Activated naive CD8-positive, alpha-beta T cell treated with anti-CD3 and anti-CD28 coated beads, Interleukin-2, amount 10 ng/mL, durations not matched to agents 7 days and 5 days (primary cell): ENCODE data around the gene ZNF362. TPM values are rescaled to one million over a fixed set of nuclear protein-coding genes. Genes with fewer than 3 reads are reported as not detected.

Source experiments
- ATAC-seq: fragments of 150-1000 bp; cut with Tn5 transposase; one replicate; pipeline ENCODE4 v1.10.0; 2021; ENCODE audit warnings: low read depth, moderate library complexity
- POLR2A ChIA-PET: fragments of 350-600 bp; sonication (Branson Sonifier 250); formaldehyde crosslinking; loops from one replicate; lab custom pipeline; 2021; ENCODE audit warnings: antibody characterized with exemption; lab: Charles Lee
- DNase-seq: peaks from one replicate; pipeline ENCODE4 v3.0.0; 2021
- H3K27ac Mint-ChIP-seq: one replicate; pipeline ENCODE4 v1.8.0; 2022; ENCODE audit warnings: mild to moderate bottlenecking, mixed read lengths
- H3K27me3 Mint-ChIP-seq: one replicate; pipeline ENCODE4 v1.8.0; 2022; ENCODE audit warnings: mild to moderate bottlenecking, moderate library complexity, mixed read lengths
- H3K36me3 Mint-ChIP-seq: one replicate; pipeline ENCODE4 v1.8.0; 2021; ENCODE audit warnings: mild to moderate bottlenecking, mixed read lengths
- H3K4me1 Mint-ChIP-seq: one replicate; pipeline ENCODE4 v1.8.0; 2021; ENCODE audit warnings: mixed read lengths
- H3K4me3 Mint-ChIP-seq: one replicate; pipeline ENCODE4 v1.8.0; 2022; ENCODE audit warnings: mild to moderate bottlenecking, moderate library complexity, mixed read lengths
- H3K9me3 Mint-ChIP-seq: one replicate; pipeline ENCODE4 v1.8.0; 2021; ENCODE audit warnings: mixed read lengths
- total RNA-seq, 2 experiments: library from RNA; stranded (reverse); gene quantifications; one replicate each; pipeline ENCODE4 v1.2.3, GENCODE V29; 2021

ZNF362 gene
- total RNA-seq, 2 experiments from 2014 or later = 18.8 to 23.1 TPM

GRCh38 chr1:33265780-33266605 lies 9.7 kb downstream of the ZNF362 start:
- Mint-ChIP-seq H3K9me3 (no peaks in the 10 kb centered on the region), H3K27me3 (no peaks in the 10 kb centered on the region), H3K4me1 (peaks cover 7% of the 10 kb centered on the region), H3K27ac (no peak overlapping the region), H3K4me3 (no peak overlapping the region), H3K36me3 (no peaks in the 10 kb centered on the region)
- POLR2A ChIA-PET = no interaction called here
- DNase-seq (no peak), ATAC-seq (no peak)

- no peak overlapping the region for H3K4me3 Mint-ChIP-seq
- no peaks in the 10 kb centered on the region for H3K9me3 Mint-ChIP-seq
- POLR2A ChIA-PET = no interaction called here
- peaks cover 3% of the 10 kb centered on the region for H3K36me3 Mint-ChIP-seq
- no peaks in the 10 kb centered on the region for H3K27me3 Mint-ChIP-seq
- DNase-seq (no peak), ATAC-seq (no peak)
- peaks cover 11% of the 10 kb centered on the region for H3K4me1 Mint-ChIP-seq
- H3K27ac Mint-ChIP-seq = no peak overlapping the region
These were observed 10.5 kb downstream of the ZNF362 start for GRCh38 chr1:33266766-33267165.

GRCh38 chr1:33267468-33268205 lies 11.3 kb downstream of the ZNF362 start:
- POLR2A ChIA-PET = no interaction called here
- Mint-ChIP-seq H3K4me3 (no peak overlapping the region), H3K36me3 (peaks cover 6% of the 10 kb centered on the region), H3K4me1 (peaks cover 16% of the 10 kb centered on the region), H3K9me3 (no peaks in the 10 kb centered on the region), H3K27me3 (no peaks in the 10 kb centered on the region), H3K27ac (no peak overlapping the region)
- ATAC-seq (no peak), DNase-seq (no peak)

GRCh38 chr1:33268457-33268856 lies 12.2 kb downstream of the ZNF362 start:
- no peaks in the 10 kb centered on the region for H3K27me3 Mint-ChIP-seq
- peaks cover 23% of the 10 kb centered on the region for H3K4me1 Mint-ChIP-seq
- POLR2A ChIA-PET = no interaction called here
- H3K36me3 Mint-ChIP-seq = peaks cover 6% of the 10 kb centered on the region
- no peaks in the 10 kb centered on the region for H3K9me3 Mint-ChIP-seq
- no peak overlapping the region for H3K27ac Mint-ChIP-seq
- ATAC-seq (no peak), DNase-seq (no peak)
- no peak overlapping the region for H3K4me3 Mint-ChIP-seq

GRCh38 chr1:33268927-33269610 lies 12.8 kb downstream of the ZNF362 start:
- peaks cover 25% of the 10 kb centered on the region for H3K4me1 Mint-ChIP-seq
- POLR2A ChIA-PET = no interaction called here

GRCh38 chr1:33269621-33270020 lies 13.3 kb downstream of the ZNF362 start:
- ATAC-seq = no peak
- POLR2A ChIA-PET = no interaction called here
- Mint-ChIP-seq H3K27me3 (no peaks in the 10 kb centered on the region), H3K4me3 (no peak overlapping the region), H3K4me1 (peaks cover 25% of the 10 kb centered on the region), H3K9me3 (no peaks in the 10 kb centered on the region), H3K36me3 (peaks cover 6% of the 10 kb centered on the region), H3K27ac (no peak overlapping the region)
- no peak for DNase-seq

More at GRCh38 chr1:33268927-33269610, 12.8 kb downstream of the ZNF362 start:
- H3K9me3 Mint-ChIP-seq = no peaks in the 10 kb centered on the region
- H3K4me3 Mint-ChIP-seq = no peak overlapping the region
- H3K27me3 Mint-ChIP-seq = no peaks in the 10 kb centered on the region
- H3K27ac Mint-ChIP-seq = no peak overlapping the region
- DNase-seq = no peak
- H3K36me3 Mint-ChIP-seq = peaks cover 6% of the 10 kb centered on the region
- ATAC-seq = no peak

- no peaks in the 10 kb centered on the region for H3K9me3 Mint-ChIP-seq
- no peaks in the 10 kb centered on the region for H3K27me3 Mint-ChIP-seq
- POLR2A ChIA-PET = no interaction called here
- ATAC-seq (no peak), DNase-seq (no peak)
- H3K27ac Mint-ChIP-seq = no peak overlapping the region
- H3K4me3 Mint-ChIP-seq = no peak overlapping the region
- H3K36me3 Mint-ChIP-seq = peaks cover 6% of the 10 kb centered on the region
- H3K4me1 Mint-ChIP-seq = peaks cover 25% of the 10 kb centered on the region
These were observed 14.1 kb downstream of the ZNF362 start for GRCh38 chr1:33270379-33270778.

GRCh38 chr1:33270808-33271465 lies 14.6 kb downstream of the ZNF362 start:
- peaks cover 25% of the 10 kb centered on the region for H3K4me1 Mint-ChIP-seq
- POLR2A ChIA-PET = no interaction called here
- no peaks in the 10 kb centered on the region for H3K27me3 Mint-ChIP-seq
- H3K27ac Mint-ChIP-seq = no peak overlapping the region
- DNase-seq (peak; percentile 7), ATAC-seq (no peak)
- H3K4me3 Mint-ChIP-seq = no peak overlapping the region
- peaks cover 6% of the 10 kb centered on the region for H3K36me3 Mint-ChIP-seq
- H3K9me3 Mint-ChIP-seq = no peaks in the 10 kb centered on the region

GRCh38 chr1:33271666-33272505 lies 15.6 kb downstream of the ZNF362 start:
- H3K9me3 Mint-ChIP-seq = no peaks in the 10 kb centered on the region
- no peaks in the 10 kb centered on the region for H3K27me3 Mint-ChIP-seq
- POLR2A ChIA-PET = no interaction called here
- ATAC-seq (no peak), DNase-seq (peak; percentile 22)
- H3K4me1 Mint-ChIP-seq = peaks cover 25% of the 10 kb centered on the region
- H3K27ac Mint-ChIP-seq = peak overlapping the region; percentile 9
- no peak overlapping the region for H3K4me3 Mint-ChIP-seq
- peaks cover 6% of the 10 kb centered on the region for H3K36me3 Mint-ChIP-seq

GRCh38 chr1:33272509-33272908 lies 16.2 kb downstream of the ZNF362 start:
- ATAC-seq (peak; percentile 8), DNase-seq (no peak)
- H3K9me3 Mint-ChIP-seq = no peaks in the 10 kb centered on the region
- no peaks in the 10 kb centered on the region for H3K27me3 Mint-ChIP-seq
- peaks cover 6% of the 10 kb centered on the region for H3K36me3 Mint-ChIP-seq
- no peak overlapping the region for H3K4me3 Mint-ChIP-seq
- H3K4me1 Mint-ChIP-seq = peaks cover 25% of the 10 kb centered on the region
- POLR2A ChIA-PET = no interaction called here
- no peak overlapping the region for H3K27ac Mint-ChIP-seq

GRCh38 chr1:33272930-33273329 lies 16.6 kb downstream of the ZNF362 start:
- no peak overlapping the region for H3K4me3 Mint-ChIP-seq
- peak; percentile 25 for DNase-seq
- no peak for ATAC-seq
- POLR2A ChIA-PET = no interaction called here
- H3K36me3 Mint-ChIP-seq = peaks cover 6% of the 10 kb centered on the region
- H3K27me3 Mint-ChIP-seq = no peaks in the 10 kb centered on the region
- peak overlapping the region; percentile 33 for H3K27ac Mint-ChIP-seq
- peaks cover 23% of the 10 kb centered on the region for H3K4me1 Mint-ChIP-seq
- H3K9me3 Mint-ChIP-seq = no peaks in the 10 kb centered on the region

GRCh38 chr1:33273406-33273805 lies 17.1 kb downstream of the ZNF362 start:
- H3K27me3 Mint-ChIP-seq = no peaks in the 10 kb centered on the region
- H3K27ac Mint-ChIP-seq = peak overlapping the region; percentile 33
- peaks cover 6% of the 10 kb centered on the region for H3K36me3 Mint-ChIP-seq
- peak; percentile 18 for DNase-seq
- POLR2A ChIA-PET = no interaction called here
- peak; percentile 37 for ATAC-seq
- no peak overlapping the region for H3K4me3 Mint-ChIP-seq
- peaks cover 22% of the 10 kb centered on the region for H3K4me1 Mint-ChIP-seq
- H3K9me3 Mint-ChIP-seq = no peaks in the 10 kb centered on the region
